Smooth muscle cell (in vitro differentiated cells): ENCODE results near the gene OTOGL. TPM values are rescaled to one million over a fixed set of nuclear protein-coding genes. Genes with fewer than 3 reads are reported as not detected.

ENCODE experiments used
- DNase-seq: peaks from one replicate; lab custom pipeline; 2025; ENCODE audit not compliant: unreplicated experiment; lab: John Stamatoyannopoulos, UW
- H2AFZ ChIP-seq: fragments of 200-600 bp; sonication (generic); 2 replicates; pipeline ENCODE4 v1.6.0; 2016; ENCODE audit warnings: antibody characterized with exemption, low read depth, mild to moderate bottlenecking
- H3F3A ChIP-seq: fragments of 200-600 bp; sonication (generic); 2 replicates; pipeline ENCODE4 v1.6.0; 2017; ENCODE audit warnings: antibody characterized with exemption, low read depth
- H3K27ac ChIP-seq: fragments of 200-600 bp; sonication (generic); 2 replicates; pipeline ENCODE4 v1.5.1; 2016; ENCODE audit warnings: low read depth, mild to moderate bottlenecking
- H3K27me3 ChIP-seq: fragments of 200-600 bp; sonication (generic); 2 replicates; pipeline ENCODE4 v1.6.1; 2016; ENCODE audit warnings: low read depth, mild to moderate bottlenecking
- H3K36me3 ChIP-seq: fragments of 200-600 bp; sonication (generic); 2 replicates; pipeline ENCODE4 v1.5.1; 2016; ENCODE audit warnings: low read depth
- H3K4me1 ChIP-seq: fragments of 200-600 bp; sonication (generic); 2 replicates; pipeline ENCODE4 v1.5.1; 2016; ENCODE audit warnings: low read depth
- H3K4me2 ChIP-seq: fragments of 200-600 bp; sonication (generic); 2 replicates; pipeline ENCODE4 v1.6.0; 2016; ENCODE audit warnings: mild to moderate bottlenecking
- H3K4me3 ChIP-seq: fragments of 200-600 bp; sonication (generic); 2 replicates; pipeline ENCODE4 v1.5.1; 2016; ENCODE audit warnings: mild to moderate bottlenecking
- H3K79me2 ChIP-seq: fragments of 200-600 bp; sonication (generic); 2 replicates; pipeline ENCODE4 v1.6.0; 2016; ENCODE audit warnings: low read depth, mild to moderate bottlenecking
- H3K9ac ChIP-seq: fragments of 200-600 bp; sonication (generic); 2 replicates; pipeline ENCODE4 v1.6.0; 2016; ENCODE audit warnings: low read depth
- H3K9me3 ChIP-seq: fragments of 200-600 bp; sonication (generic); replicated peaks from 2 replicates; pipeline ENCODE4 v1.5.1; 2016; ENCODE audit warnings: low read depth
- H4K20me1 ChIP-seq: fragments of 200-600 bp; sonication (generic); 2 replicates; pipeline ENCODE4 v1.6.0; 2016; ENCODE audit warnings: low read depth
- CTCF ChIP-seq: fragments of 200-600 bp; sonication (generic); IDR thresholded peaks from 2 replicates; pipeline ENCODE4 v1.5.1; 2017; ENCODE audit warnings: borderline replicate concordance, mild to moderate bottlenecking, antibody characterized with exemption; ENCODE audit not compliant: insufficient read depth, poor library complexity, severe bottlenecking
- WGBS: methylation state at CpG from one replicate; pipeline ENCODE4 v1.1.7; 2016; ENCODE audit warnings: low lambda C conversion rate; 5-methylcytosine and 5-hydroxymethylcytosine counted together
- polyA plus RNA-seq: library from polyadenylated mRNA; unstranded; fragments of >200 nt; fragmentation: Nextera tagmentation; extraction: Ambion mirVana; gene quantifications from 2 replicates; pipeline ENCODE4 v1.2.1, GENCODE V29; 2016
- total RNA-seq: library from RNA; depleted of rRNA; stranded (reverse); fragments of >200 nt; gene quantifications from 2 replicates; pipeline ENCODE4 v1.2.3, GENCODE V29; 2014

Gene OTOGL
- total and polyA plus RNA-seq, 2 experiments from 2014 or later, result 0.09 TPM; not detected in 1

GRCh38 chr12:80313209-80313608 is 213.9 kb downstream of the OTOGL start:
- Histone ChIP-seq H3K9me3 (no peaks in the 10 kb centered on the region), H3K4me2 (no peak overlapping the region), H3K27me3 (no peaks in the 10 kb centered on the region), H3K36me3 (no peaks in the 10 kb centered on the region), H4K20me1 (no peaks in the 10 kb centered on the region), H3K4me1 (peaks cover 6% of the 10 kb centered on the region), H2AFZ (no peak overlapping the region), H3F3A (no peaks in the 10 kb centered on the region), H3K79me2 (no peaks in the 10 kb centered on the region), H3K9ac (no peak overlapping the region), H3K27ac (no peak overlapping the region), H3K4me3 (no peak overlapping the region)
- 60% methylated on average over 3 of the region's 3 CpGs for WGBS
- TF ChIP-seq CTCF, result no peak
- no peak for DNase-seq

GRCh38 chr12:80314741-80315140 is 215.4 kb downstream of the OTOGL start:
- no peaks in the 10 kb centered on the region for H3K27me3 ChIP-seq
- no peaks in the 10 kb centered on the region for H3K36me3 ChIP-seq
- no peaks in the 10 kb centered on the region for H3K9me3 ChIP-seq
- no peak overlapping the region for H3K4me2 ChIP-seq
- H3K27ac ChIP-seq, result no peak overlapping the region
- H2AFZ ChIP-seq, result no peak overlapping the region
- no peaks in the 10 kb centered on the region for H3K79me2 ChIP-seq
- TF ChIP-seq CTCF, result no peak
- peaks cover 6% of the 10 kb centered on the region for H3K4me1 ChIP-seq
- H4K20me1 ChIP-seq, result no peaks in the 10 kb centered on the region
- no peak overlapping the region for H3K4me3 ChIP-seq
- H3F3A ChIP-seq, result no peaks in the 10 kb centered on the region
- WGBS, result 91% methylated on average over 1 of the region's 1 CpG
- no peak overlapping the region for H3K9ac ChIP-seq
- no peak for DNase-seq

- H2AFZ ChIP-seq, result no peak overlapping the region
- H4K20me1 ChIP-seq, result no peaks in the 10 kb centered on the region
- DNase-seq, result no peak
- H3K27ac ChIP-seq, result no peak overlapping the region
- H3K4me1 ChIP-seq, result peaks cover 6% of the 10 kb centered on the region
- no peaks in the 10 kb centered on the region for H3F3A ChIP-seq
- no peak overlapping the region for H3K9ac ChIP-seq
- no peak for TF ChIP-seq CTCF
- H3K27me3 ChIP-seq, result no peaks in the 10 kb centered on the region
- no peaks in the 10 kb centered on the region for H3K79me2 ChIP-seq
- no peaks in the 10 kb centered on the region for H3K36me3 ChIP-seq
- WGBS, result 83% methylated on average over 2 of the region's 2 CpGs
- no peaks in the 10 kb centered on the region for H3K9me3 ChIP-seq
- H3K4me2 ChIP-seq, result no peak overlapping the region
- H3K4me3 ChIP-seq, result no peak overlapping the region
Observed at GRCh38 chr12:80316222-80316621, 216.9 kb downstream of the OTOGL start.

- H3K27me3 ChIP-seq, result no peaks in the 10 kb centered on the region
- no peak overlapping the region for H3K4me2 ChIP-seq
- H3K9ac ChIP-seq, result no peak overlapping the region
- DNase-seq, result no peak
- H4K20me1 ChIP-seq, result no peaks in the 10 kb centered on the region
- no peaks in the 10 kb centered on the region for H3K36me3 ChIP-seq
- H3F3A ChIP-seq, result no peaks in the 10 kb centered on the region
- H3K27ac ChIP-seq, result no peak overlapping the region
- H3K79me2 ChIP-seq, result no peaks in the 10 kb centered on the region
- H3K9me3 ChIP-seq, result no peaks in the 10 kb centered on the region
- TF ChIP-seq CTCF, result no peak
- peaks cover 6% of the 10 kb centered on the region for H3K4me1 ChIP-seq
- no peak overlapping the region for H2AFZ ChIP-seq
- no peak overlapping the region for H3K4me3 ChIP-seq
Observed at GRCh38 chr12:80317307-80317706, 218.0 kb downstream of the OTOGL start.
